ENCODE data around the gene PLPPR1.
"Not testable (repeated sequence)": the region's sequence is repeated elsewhere in the genome, so short reads cannot be mapped to it uniquely, and the experiment has no call there.

PLPPR1 gene

DNA sequence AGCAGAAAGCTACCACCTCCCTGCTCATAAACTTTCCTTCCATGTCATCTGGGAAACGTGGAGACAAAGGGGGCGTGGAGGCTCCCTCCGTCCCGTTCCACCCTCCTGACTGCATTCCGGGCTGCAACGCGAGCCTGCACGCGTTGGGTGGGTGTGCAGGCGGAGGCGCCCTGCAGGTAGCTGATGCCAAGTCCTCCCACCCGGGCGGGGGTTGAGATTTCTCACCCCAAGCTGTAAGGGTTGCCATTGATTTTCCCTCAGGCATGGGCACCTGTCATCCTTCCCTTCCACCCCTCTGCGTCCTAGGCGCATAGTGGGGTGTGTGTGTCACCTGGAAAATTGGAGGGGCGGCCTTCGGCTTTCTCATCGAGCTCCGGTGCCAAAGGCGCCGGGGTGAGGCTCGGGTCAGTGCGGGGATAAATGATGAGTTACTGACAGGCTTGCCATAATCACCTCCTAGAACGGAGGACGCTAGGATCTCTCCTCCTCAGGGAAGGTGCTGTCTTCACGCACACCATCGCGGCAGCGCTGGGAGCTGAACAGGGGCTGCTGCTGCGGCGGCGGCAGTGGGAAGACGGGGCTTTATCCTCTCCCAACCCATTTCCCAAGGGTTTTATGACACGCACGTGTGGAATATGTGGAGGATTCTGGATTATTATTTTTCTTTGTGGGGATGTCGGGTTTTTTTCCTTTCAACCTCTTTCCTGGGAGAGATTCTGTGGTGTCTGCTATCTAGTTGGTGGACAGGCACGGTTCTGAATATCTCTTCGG is 973 bp downstream of the PLPPR1 start:
- peak overlapping the region; percentile 28; the same call in 1 of the 2 replicates for H3K4me3 ChIP-seq (replicated peaks; ENCODE audit: low read depth, low read length)
- TF ChIP-seq, protein P1, sequence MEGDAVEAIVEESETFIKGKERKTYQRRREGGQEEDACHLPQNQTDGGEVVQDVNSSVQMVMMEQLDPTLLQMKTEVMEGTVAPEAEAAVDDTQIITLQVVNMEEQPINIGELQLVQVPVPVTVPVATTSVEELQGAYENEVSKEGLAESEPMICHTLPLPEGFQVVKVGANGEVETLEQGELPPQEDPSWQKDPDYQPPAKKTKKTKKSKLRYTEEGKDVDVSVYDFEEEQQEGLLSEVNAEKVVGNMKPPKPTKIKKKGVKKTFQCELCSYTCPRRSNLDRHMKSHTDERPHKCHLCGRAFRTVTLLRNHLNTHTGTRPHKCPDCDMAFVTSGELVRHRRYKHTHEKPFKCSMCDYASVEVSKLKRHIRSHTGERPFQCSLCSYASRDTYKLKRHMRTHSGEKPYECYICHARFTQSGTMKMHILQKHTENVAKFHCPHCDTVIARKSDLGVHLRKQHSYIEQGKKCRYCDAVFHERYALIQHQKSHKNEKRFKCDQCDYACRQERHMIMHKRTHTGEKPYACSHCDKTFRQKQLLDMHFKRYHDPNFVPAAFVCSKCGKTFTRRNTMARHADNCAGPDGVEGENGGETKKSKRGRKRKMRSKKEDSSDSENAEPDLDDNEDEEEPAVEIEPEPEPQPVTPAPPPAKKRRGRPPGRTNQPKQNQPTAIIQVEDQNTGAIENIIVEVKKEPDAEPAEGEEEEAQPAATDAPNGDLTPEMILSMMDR (IDR thresholded peaks at IDR 0.05; ENCODE audit: low read depth, low read length, missing control alignments): no peak
- no peak for DNase-seq (ENCODE audit: extremely low read depth, low read depth)

DNA sequence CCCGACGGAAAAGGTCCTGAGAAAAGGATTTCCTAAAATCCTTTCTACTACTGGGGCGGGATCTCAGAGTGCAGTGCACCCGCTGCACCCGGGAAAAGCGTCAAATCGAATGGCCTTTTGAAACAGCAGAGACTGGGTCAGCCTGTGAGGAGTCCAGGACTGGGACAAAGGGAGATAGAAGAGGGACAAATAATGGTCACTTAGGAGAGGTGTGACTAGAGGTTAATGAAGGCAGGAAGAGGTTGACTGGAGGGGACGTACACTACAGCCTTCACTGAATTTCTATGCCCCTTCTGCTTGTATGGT is 1.5 kb downstream of the PLPPR1 start:
- no peak for DNase-seq (ENCODE audit: extremely low read depth, low read depth)
- TF ChIP-seq, protein P1 (IDR thresholded peaks at IDR 0.05; ENCODE audit: low read depth, low read length, missing control alignments): no peak
- H3K4me3 ChIP-seq (replicated peaks; ENCODE audit: low read depth, low read length): no peak overlapping the region

DNA sequence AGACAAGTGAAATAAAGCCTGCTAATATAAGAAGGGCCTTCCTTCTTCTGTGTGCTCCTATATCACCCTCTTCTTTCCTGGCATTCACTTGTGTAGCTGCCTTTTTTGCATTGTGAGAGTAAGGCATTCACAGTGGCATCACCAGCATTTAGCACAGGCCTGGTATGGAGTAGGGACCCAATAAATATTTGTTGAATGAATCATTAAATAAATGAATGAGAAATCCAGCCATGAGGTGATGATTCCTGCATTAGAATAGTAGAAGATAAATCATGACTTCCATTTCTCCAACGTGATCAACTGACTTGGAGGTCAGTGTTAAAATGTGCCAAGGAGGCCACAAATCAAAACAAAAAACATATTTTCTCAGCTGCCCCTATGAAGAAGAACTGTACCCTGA is 3.9 kb downstream of the PLPPR1 start:
- no peak overlapping the region for H3K4me3 ChIP-seq (replicated peaks; ENCODE audit: low read depth, low read length)
- DNase-seq (ENCODE audit: extremely low read depth, low read depth): no peak
- TF ChIP-seq, protein P1 (IDR thresholded peaks at IDR 0.05; ENCODE audit: low read depth, low read length, missing control alignments): no peak

DNA sequence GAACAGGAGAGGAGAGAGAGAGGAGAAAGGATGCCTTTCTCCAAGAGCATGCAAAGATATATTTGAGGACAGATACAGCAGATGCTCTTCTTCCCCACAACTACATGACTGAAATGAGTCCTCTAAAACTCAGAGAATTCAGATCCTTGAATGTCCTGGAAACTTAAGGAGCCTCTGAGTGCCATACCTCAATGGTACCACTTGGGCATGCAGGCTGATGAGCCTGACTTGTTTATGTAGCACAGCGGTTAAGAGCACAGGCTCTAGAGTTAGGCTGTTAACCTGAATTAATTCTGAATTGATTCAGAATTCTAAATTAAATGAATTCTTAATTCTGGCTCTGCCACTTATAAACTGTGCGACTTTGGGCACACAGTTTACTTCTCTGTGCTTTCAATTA is 5.7 kb downstream of the PLPPR1 start:
- DNase-seq (ENCODE audit: extremely low read depth, low read depth): no peak
- no peak overlapping the region for H3K4me3 ChIP-seq (replicated peaks; ENCODE audit: low read depth, low read length)
- TF ChIP-seq, protein P1 (IDR thresholded peaks at IDR 0.05; ENCODE audit: low read depth, low read length, missing control alignments): no peak

DNA sequence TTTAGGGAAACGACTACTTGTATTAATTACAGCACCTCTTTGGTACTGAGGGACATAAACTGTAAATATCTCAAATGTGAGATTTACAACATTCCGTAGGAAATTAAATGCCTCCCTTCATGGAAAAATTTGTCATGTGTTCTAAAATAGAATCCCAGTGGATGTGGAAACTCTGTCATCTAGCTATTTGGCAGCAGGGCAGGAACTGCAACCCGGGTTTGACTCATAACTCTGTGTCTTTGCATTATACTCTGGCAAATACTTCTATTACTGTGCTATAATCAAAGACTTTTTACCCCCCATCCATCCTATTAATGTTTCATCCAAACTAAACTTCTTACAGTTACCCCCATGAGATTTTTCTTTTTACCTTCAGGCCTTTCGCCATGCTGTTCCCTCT is 6.6 kb downstream of the PLPPR1 start:
- TF ChIP-seq, protein P1 (IDR thresholded peaks at IDR 0.05; ENCODE audit: low read depth, low read length, missing control alignments): no peak
- no peak overlapping the region for H3K4me3 ChIP-seq (replicated peaks; ENCODE audit: low read depth, low read length)
- DNase-seq (ENCODE audit: extremely low read depth, low read depth): no peak

DNA sequence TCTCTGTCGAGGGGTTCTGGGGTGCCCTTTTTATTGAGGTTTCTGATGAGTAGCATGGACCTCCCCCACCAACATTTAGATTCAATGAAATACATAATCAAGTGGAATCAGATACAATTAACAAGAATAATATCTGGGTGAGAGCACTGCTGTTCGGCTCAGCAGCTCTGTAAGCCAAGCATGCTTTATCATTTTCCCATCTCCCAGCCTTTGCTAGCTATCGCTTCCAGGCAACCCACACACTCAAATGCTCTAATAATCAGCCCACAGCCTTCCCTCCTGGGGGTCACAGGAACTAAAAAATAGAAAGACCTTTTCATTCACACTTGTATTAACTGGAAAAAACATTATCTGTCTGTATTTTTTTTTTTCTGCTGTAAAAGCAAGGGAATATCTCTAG is 8.9 kb downstream of the PLPPR1 start:
- TF ChIP-seq, protein P1 (IDR thresholded peaks at IDR 0.05; ENCODE audit: low read depth, low read length, missing control alignments): no peak
- no peak overlapping the region for H3K4me3 ChIP-seq (replicated peaks; ENCODE audit: low read depth, low read length)
- no peak for DNase-seq (ENCODE audit: extremely low read depth, low read depth)

DNA sequence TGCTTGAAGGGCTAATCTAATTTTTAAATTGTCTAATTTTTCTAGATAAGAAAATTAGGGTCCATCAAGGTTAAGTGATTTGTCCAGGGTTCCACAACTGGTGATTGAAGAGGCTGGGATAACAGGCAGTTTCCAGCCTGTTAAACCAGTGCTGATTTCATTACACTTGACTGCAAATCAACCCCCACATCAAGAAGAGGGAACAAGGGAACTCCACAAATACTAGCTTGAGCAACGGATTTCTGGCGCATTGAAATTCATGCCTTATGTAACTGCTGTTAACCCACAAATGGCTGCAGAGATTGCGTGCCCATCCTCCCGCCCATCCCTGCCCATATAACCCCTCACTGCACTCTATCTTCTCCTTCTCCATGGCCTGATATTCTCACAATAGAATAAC is 10.0 kb downstream of the PLPPR1 start:
- DNase-seq (ENCODE audit: extremely low read depth, low read depth): no peak
- TF ChIP-seq, protein P1 (IDR thresholded peaks at IDR 0.05; ENCODE audit: low read depth, low read length, missing control alignments): no peak
- H3K4me3 ChIP-seq (replicated peaks; ENCODE audit: low read depth, low read length): no peak overlapping the region

DNA sequence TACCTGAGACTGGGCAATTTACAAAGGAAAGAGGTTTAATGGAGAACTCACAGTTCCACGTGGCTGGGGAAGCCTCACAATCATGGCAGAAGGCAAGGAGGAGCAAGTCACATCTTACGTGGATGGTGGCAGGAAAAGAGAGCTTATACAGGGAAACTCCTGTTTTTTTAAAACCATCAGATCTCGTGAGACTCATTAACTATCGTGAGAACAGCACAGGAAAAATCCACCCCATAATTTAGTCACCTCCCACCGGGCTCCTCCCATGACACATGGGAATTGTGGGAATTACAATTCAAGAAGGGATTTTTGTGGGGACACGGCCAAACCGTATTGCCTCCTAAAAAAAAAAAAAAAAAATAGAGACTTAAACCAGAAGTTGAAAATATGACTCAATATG is 11.1 kb downstream of the PLPPR1 start:
- DNase-seq (ENCODE audit: extremely low read depth, low read depth); H3K4me3 ChIP-seq (replicated peaks; ENCODE audit: low read depth, low read length): not testable (repeated sequence)
